Activated CD8-positive, alpha-beta memory T cell treated with anti-CD3 and anti-CD28 coated beads, Interleukin-2, amount 50 U/mL, for 1 hour (primary cell): ENCODE measurements around the gene RAD50.
"Not testable (repeated sequence)": the region's sequence is repeated elsewhere in the genome, so short reads cannot be mapped to it uniquely, and the experiment has no call there.

Experiments
- DNase-seq: peaks from one replicate; pipeline ENCODE4 v3.0.0-alpha.2; 2020; ENCODE audit errors: extremely low read depth

RAD50 gene

GRCh38 chr5:132629230-132629944 lies 72.6 kb downstream of the RAD50 start:
- no peak for DNase-seq

GRCh38 chr5:132633587-132633986 lies 76.8 kb downstream of the RAD50 start:
- not testable (repeated sequence) for DNase-seq

- no peak for DNase-seq
These were observed 79.1 kb downstream of the RAD50 start for GRCh38 chr5:132635873-132636272.

- no peak for DNase-seq
These were observed 80.5 kb downstream of the RAD50 start for GRCh38 chr5:132637241-132637640.

- DNase-seq: no peak
These were observed 82.9 kb downstream of the RAD50 start for GRCh38 chr5:132639706-132640130.

- no peak for DNase-seq
These were observed 83.8 kb downstream of the RAD50 start for GRCh38 chr5:132640613-132641012.

- no peak for DNase-seq
These were observed 84.5 kb downstream of the RAD50 start for GRCh38 chr5:132641241-132641723.

- DNase-seq: no peak
These were observed 85.1 kb downstream of the RAD50 start for GRCh38 chr5:132641841-132642240.

GRCh38 chr5:132644177-132644576 lies 87.4 kb downstream of the RAD50 start:
- no peak for DNase-seq

- no peak for DNase-seq
These were observed 89.9 kb downstream of the RAD50 start for GRCh38 chr5:132646583-132647266.

- DNase-seq: no peak
These were observed 90.7 kb downstream of the RAD50 start for GRCh38 chr5:132647473-132647872.

- DNase-seq: no peak
These were observed 91.6 kb downstream of the RAD50 start for GRCh38 chr5:132648355-132648754.

- no peak for DNase-seq
These were observed 95.2 kb downstream of the RAD50 start for GRCh38 chr5:132651838-132652469.

- DNase-seq: no peak
These were observed 96.9 kb downstream of the RAD50 start for GRCh38 chr5:132653716-132654115.

GRCh38 chr5:132655821-132656773 lies 99.3 kb downstream of the RAD50 start:
- no peak for DNase-seq

GRCh38 chr5:132656774-132657355 lies 100.1 kb downstream of the RAD50 start:
- no peak for DNase-seq

GRCh38 chr5:132657676-132658380 lies 101.1 kb downstream of the RAD50 start, which contains the start of gene IL13:
Gene IL13 (plus strand): TSS chr5:132658173. CDS start chr5:132658187, 14 bp downstream.
- no peak for DNase-seq

- DNase-seq: no peak
These were observed 101.9 kb downstream of the RAD50 start for GRCh38 chr5:132658381-132659302.
